Ascending aorta (tissue), 2 donors: ENCODE data around the gene ZNF776. TPM values are rescaled to one million over a fixed set of nuclear protein-coding genes. Genes with fewer than 3 reads are reported as not detected.

Experiments
- DNase-seq, 2 donors: peaks; one replicate each; pipeline ENCODE4 v3.0.0-alpha.2; 2019; ENCODE audit warnings: low spot score in 2 of 2
- H3K27ac ChIP-seq, 2 donors: fragments of 200-600 bp; sonication (generic); one replicate each; pipeline ENCODE4 v1.5.1; 2016 to 2017; ENCODE audit warnings: mild to moderate bottlenecking in 1 of 2
- H3K27me3 ChIP-seq: fragments of 200-600 bp; sonication (generic); one replicate; pipeline ENCODE4 v1.5.1; 2017
- H3K36me3 ChIP-seq, 2 donors: fragments of 200-600 bp; sonication (generic); one replicate each; pipeline ENCODE4 v1.5.1; 2016
- H3K4me1 ChIP-seq, 2 donors: fragments of 200-600 bp; sonication (generic); one replicate each; pipeline ENCODE4 v1.5.1; 2016 to 2017; ENCODE audit warnings: mild to moderate bottlenecking in 1 of 2
- H3K4me3 ChIP-seq, 2 donors: fragments of 200-600 bp; sonication (generic); one replicate each; pipeline ENCODE4 v1.5.1; 2016 to 2017; ENCODE audit warnings: mild to moderate bottlenecking in 1 of 2
- H3K9me3 ChIP-seq, 2 donors: fragments of 200-600 bp; sonication (generic); one replicate each; pipeline ENCODE4 v1.5.1; 2016
- intact Hi-C: fragments of 100-400 bp; cut with DNase I; formaldehyde crosslinking; loops from one replicate; pipeline ENCODE4 v1.15.1; 2023
- total RNA-seq: library from RNA; depleted of rRNA; stranded (reverse); fragments of >200 nt; gene quantifications from one replicate; pipeline ENCODE4 v1.1.0, GENCODE V29; 2016
- TF ChIP-seq, protein P1 (sequence below), 3 experiments: fragments of 200-600 bp in 2 of 3; fragments of 450-650 bp in 1 of 3; sonication (generic) in 2 of 3; IDR thresholded peaks; one replicate each; pipeline ENCODE4 v1.5.1; 2016 to 2019; ENCODE audit warnings: antibody characterized with exemption in 3 of 3, mild to moderate bottlenecking in 1 of 3, moderate library complexity in 1 of 3

The ZNF776 gene
- total RNA-seq, 1 donor from 2014 or later: 1.9 TPM

GRCh38 chr19:57807541-57807940 lies 60.9 kb downstream of the ZNF776 start:
- H3K4me3 ChIP-seq: no peak overlapping the region
- no peak overlapping the region for H3K27ac ChIP-seq
- H3K9me3 ChIP-seq: peaks cover 0 to 2% of the 10 kb centered on the region in 2 donors
- peaks cover 12 to 31% of the 10 kb centered on the region in 2 donors for H3K36me3 ChIP-seq
- no peaks in the 10 kb centered on the region for H3K27me3 ChIP-seq
- DNase-seq: no peak
- TF ChIP-seq, protein P1, sequence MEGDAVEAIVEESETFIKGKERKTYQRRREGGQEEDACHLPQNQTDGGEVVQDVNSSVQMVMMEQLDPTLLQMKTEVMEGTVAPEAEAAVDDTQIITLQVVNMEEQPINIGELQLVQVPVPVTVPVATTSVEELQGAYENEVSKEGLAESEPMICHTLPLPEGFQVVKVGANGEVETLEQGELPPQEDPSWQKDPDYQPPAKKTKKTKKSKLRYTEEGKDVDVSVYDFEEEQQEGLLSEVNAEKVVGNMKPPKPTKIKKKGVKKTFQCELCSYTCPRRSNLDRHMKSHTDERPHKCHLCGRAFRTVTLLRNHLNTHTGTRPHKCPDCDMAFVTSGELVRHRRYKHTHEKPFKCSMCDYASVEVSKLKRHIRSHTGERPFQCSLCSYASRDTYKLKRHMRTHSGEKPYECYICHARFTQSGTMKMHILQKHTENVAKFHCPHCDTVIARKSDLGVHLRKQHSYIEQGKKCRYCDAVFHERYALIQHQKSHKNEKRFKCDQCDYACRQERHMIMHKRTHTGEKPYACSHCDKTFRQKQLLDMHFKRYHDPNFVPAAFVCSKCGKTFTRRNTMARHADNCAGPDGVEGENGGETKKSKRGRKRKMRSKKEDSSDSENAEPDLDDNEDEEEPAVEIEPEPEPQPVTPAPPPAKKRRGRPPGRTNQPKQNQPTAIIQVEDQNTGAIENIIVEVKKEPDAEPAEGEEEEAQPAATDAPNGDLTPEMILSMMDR (IDR thresholded peaks at IDR 0.05): no peak
- H3K4me1 ChIP-seq: peaks cover 0 to 4% of the 10 kb centered on the region in 2 donors
- intact Hi-C loops: no loop called here

Other genes starting within 250 kb of the ZNF776 start
- not detected for gene ZNF773, start 246.9 kb upstream of the ZNF776 start, total RNA-seq
- gene ZNF549, start 219.5 kb upstream of the ZNF776 start, total RNA-seq: 2.2 TPM
- 22.7 TPM for gene ZNF550, start 187.0 kb upstream of the ZNF776 start, total RNA-seq
- gene ZNF416, start 167.9 kb upstream of the ZNF776 start, total RNA-seq: 2.7 TPM
- 0.53 TPM for gene ZIK1, start 162.7 kb upstream of the ZNF776 start, total RNA-seq
- gene ZNF530, start 146.9 kb upstream of the ZNF776 start, total RNA-seq: 2.6 TPM
- gene ZNF134, start 132.6 kb upstream of the ZNF776 start, total RNA-seq: 1.7 TPM
- gene ZNF211, start 113.6 kb upstream of the ZNF776 start, total RNA-seq: 9.9 TPM
- not detected for gene ZSCAN4, start 77.9 kb upstream of the ZNF776 start, total RNA-seq
- gene ZNF551, start 64.8 kb upstream of the ZNF776 start, total RNA-seq: 35.4 TPM
- 0.11 TPM for gene ZNF154, start 37.6 kb upstream of the ZNF776 start, total RNA-seq
- 2.4 TPM for gene ZNF671, start 19.2 kb upstream of the ZNF776 start, total RNA-seq
- gene ZNF586, start 22.9 kb downstream of the ZNF776 start, total RNA-seq: 1.4 TPM
- 6.9 TPM for gene ZNF552, start 68.1 kb downstream of the ZNF776 start, total RNA-seq
- 7.8 TPM for gene ZNF587B, start 83.5 kb downstream of the ZNF776 start, total RNA-seq
- gene ZNF587, start 103.0 kb downstream of the ZNF776 start, total RNA-seq: 12.9 TPM
- 1.8 TPM for gene ZNF814, start 142.2 kb downstream of the ZNF776 start, total RNA-seq
- 2.3 TPM for gene ZNF417, start 169.8 kb downstream of the ZNF776 start, total RNA-seq
- 0.21 TPM for gene ZNF418, start 188.6 kb downstream of the ZNF776 start, total RNA-seq
- gene ZNF256, start 200.9 kb downstream of the ZNF776 start, total RNA-seq: 3.8 TPM
- gene C19orf18, start 227.7 kb downstream of the ZNF776 start, total RNA-seq: not detected